Astrocyte of the spinal cord (primary cell): ENCODE results near the gene ZNF770.

Experiments used
- DNase-seq: peaks from one replicate; pipeline ENCODE4 v3.0.0; 2011; ENCODE audit warnings: low read depth, low spot score
- H3K4me3 ChIP-seq: 2 replicates; pipeline ENCODE4 v1.5.1; 2011; ENCODE audit warnings: low read depth, mild to moderate bottlenecking, low read length, moderate library complexity
- in situ Hi-C: cut with HindIII; loops from 2 replicates; pipeline ENCODE4 v1.10.0; 2017; ENCODE audit warnings: low sequenced_read_pairs
- TF ChIP-seq, protein P1 (sequence below): IDR thresholded peaks from 2 replicates; pipeline ENCODE4 v1.5.1; 2012; ENCODE audit warnings: low read depth, mild to moderate bottlenecking, low read length, inconsistent platforms

ZNF770 gene

DNA sequence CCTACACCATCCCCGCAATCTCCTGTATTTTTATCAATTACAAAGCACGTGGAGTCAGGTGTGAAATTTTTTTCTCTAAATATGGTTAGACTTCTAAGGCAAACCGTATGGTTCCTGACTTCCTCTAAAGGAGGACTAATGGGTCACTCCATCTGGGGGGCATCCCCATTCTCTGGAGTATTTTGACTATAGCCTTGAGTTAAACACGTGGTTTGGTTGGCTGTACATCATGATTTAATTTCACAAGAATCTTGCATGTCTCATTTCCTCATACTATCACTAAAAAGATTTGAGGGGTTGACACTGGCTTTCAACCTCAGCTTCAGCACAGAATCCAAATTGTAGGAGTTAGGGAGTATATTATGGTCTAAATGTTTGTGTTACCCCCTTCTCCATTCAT is 25.3 kb upstream of the ZNF770 start:
- TF ChIP-seq, protein P1, sequence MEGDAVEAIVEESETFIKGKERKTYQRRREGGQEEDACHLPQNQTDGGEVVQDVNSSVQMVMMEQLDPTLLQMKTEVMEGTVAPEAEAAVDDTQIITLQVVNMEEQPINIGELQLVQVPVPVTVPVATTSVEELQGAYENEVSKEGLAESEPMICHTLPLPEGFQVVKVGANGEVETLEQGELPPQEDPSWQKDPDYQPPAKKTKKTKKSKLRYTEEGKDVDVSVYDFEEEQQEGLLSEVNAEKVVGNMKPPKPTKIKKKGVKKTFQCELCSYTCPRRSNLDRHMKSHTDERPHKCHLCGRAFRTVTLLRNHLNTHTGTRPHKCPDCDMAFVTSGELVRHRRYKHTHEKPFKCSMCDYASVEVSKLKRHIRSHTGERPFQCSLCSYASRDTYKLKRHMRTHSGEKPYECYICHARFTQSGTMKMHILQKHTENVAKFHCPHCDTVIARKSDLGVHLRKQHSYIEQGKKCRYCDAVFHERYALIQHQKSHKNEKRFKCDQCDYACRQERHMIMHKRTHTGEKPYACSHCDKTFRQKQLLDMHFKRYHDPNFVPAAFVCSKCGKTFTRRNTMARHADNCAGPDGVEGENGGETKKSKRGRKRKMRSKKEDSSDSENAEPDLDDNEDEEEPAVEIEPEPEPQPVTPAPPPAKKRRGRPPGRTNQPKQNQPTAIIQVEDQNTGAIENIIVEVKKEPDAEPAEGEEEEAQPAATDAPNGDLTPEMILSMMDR, result no peak
- no peak for DNase-seq
- in situ Hi-C loops, result no loop called here
- no peak overlapping the region for H3K4me3 ChIP-seq

DNA sequence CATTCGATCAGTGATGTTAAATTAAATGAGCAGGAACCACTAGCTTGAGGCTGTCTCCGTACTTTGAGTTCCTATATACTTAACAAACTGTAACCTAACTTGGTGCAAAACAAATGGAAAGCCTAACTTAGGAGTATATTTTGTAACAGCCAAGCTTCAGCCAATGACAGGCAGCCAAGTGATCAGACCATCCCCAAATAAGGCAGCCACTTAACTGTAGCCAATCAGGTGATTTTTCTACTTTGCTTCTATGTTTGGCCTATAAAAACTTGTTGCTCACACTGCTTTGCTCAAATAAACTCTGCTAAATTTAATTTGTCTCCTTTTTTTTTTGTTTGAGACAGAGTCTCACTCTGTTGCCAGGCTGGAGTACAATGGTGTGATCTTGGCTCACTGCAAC is 19.3 kb upstream of the ZNF770 start:
- no peak overlapping the region for H3K4me3 ChIP-seq
- in situ Hi-C loops, result no loop called here
- TF ChIP-seq, protein P1, result no peak
- no peak for DNase-seq

DNA sequence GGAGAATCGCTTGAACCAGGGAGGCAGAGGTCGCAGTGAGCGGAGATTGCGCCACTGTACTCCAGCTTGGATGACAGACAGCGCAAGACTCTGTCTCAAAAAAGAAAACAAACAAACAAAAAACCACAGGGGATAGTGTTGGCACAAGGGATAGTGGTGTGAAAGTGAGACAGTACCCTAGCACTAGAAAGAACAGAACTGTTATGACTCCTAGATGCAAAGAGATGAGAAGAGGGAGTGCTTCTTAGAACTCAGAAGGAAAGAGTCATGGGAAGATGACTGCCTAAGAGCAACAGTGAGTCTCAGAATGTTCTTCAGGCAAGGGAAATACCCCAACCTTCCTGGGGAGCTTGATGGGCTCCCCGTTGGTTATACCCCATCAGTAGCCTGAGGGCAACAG is 17.8 kb upstream of the ZNF770 start:
- TF ChIP-seq, protein P1, result no peak
- no peak overlapping the region for H3K4me3 ChIP-seq
- DNase-seq, result no peak
- in situ Hi-C loops, result no loop called here

DNA sequence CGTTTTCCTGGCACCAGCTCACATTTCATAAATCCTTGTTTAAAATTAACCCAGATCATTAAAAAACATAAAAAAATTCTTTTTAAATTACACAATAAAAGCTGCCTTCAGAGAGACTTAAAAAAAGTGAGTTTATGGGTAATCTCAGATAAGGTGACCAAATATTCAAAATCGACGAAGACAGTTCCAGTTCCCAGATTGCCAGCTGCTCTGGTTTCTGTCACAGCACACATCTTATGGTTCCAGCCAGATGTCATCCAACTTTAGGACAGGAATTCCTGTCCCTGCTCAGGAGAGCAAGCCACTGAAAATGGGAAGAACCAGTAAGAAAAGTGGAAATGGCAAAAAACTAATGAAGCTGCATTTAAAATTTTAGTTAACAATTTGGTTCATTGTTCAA is 15.8 kb upstream of the ZNF770 start:
- no peak for DNase-seq
- in situ Hi-C loops, result no loop called here
- TF ChIP-seq, protein P1, result no peak
- no peak overlapping the region for H3K4me3 ChIP-seq

DNA sequence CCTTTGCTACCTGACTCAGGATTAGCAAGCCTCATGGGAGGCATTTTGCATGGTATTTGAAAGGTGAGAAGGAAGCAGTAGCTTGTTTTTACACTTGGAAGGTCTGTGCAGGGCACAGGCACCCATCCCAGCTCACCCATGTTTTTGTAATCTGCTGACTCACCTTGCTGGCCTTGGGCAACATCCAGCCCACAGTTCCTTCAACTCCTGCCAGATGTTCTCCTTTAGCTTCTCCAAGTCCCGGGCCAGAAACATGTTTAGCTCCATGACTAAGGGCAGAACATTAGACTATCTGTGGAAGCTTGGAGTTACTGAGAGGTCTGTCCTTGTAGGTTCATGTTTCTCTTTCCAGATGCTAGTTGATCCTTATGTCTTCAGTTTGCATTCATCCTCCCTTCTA is 12.4 kb upstream of the ZNF770 start:
- in situ Hi-C loops, result no loop called here
- TF ChIP-seq, protein P1, result no peak

DNA sequence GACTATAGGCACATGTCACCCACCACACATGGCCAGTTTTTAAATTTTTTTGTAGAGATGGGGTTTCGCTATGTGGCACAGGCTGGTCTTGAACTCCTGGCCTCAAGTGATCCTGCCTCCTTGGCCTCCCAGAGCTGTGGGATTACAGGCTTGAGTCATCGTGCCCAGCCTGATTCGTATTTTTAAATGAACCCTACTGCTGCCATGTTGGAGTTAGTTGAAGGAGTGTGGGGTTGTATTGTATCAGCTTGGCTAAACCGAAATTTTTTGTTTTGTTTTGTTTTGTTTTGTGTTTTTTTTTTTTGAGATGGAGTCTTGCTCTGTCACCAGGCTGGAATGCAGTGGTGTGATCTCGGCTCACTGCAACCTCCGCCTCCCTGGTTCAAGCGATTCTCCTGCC is 11.8 kb upstream of the ZNF770 start:
- in situ Hi-C loops, result no loop called here
- TF ChIP-seq, protein P1, result no peak
- DNase-seq, result peak; percentile 9
- no peak overlapping the region for H3K4me3 ChIP-seq

More for the DNA sequence above, 12.4 kb upstream of the ZNF770 start:
- no peak overlapping the region for H3K4me3 ChIP-seq
- DNase-seq, result peak; percentile 83

DNA sequence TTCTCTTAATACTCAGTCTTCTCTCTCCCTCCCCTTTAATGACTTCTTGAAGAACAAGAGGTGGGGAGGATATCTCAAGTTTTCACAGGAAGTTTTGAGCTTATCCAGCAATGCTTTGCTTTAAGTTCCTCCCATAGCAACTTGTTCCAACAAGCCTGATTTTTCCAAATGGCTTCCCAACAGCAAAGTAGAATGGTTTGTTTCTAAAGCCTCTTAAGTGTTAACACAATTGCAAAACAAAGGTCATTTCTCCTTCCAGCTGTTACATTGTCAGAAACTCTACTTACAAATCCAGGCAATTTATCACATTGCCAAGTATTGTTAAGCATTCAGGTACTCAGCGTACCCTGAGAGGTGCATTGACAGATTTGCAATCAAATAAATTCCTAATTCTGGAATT is 6.8 kb upstream of the ZNF770 start:
- in situ Hi-C loops, result no loop called here
- TF ChIP-seq, protein P1, result no peak
- no peak for DNase-seq
- no peak overlapping the region for H3K4me3 ChIP-seq
